Activated CD4-positive, alpha-beta memory T cell treated with anti-CD3 and anti-CD28 coated beads for 36 hours (primary cell): ENCODE data around the gene SLC38A7. TPM values are rescaled to one million over a fixed set of nuclear protein-coding genes. Genes with fewer than 3 reads are reported as not detected.
A peak's percentile ranks its signal among the peaks of the same experiment; 100 is the strongest.

Experiments used
- CTCF ChIA-PET: fragments of 350-600 bp; sonication (Branson Sonifier 250); formaldehyde crosslinking; loops from one replicate; lab custom pipeline; 2021; ENCODE audit warnings: antibody characterized with exemption, inconsistent platforms; lab: Charles Lee
- POLR2A ChIA-PET: fragments of 350-600 bp; sonication (Branson Sonifier 250); formaldehyde crosslinking; loops from one replicate; lab custom pipeline; 2021; ENCODE audit warnings: antibody characterized with exemption; lab: Charles Lee
- DNase-seq: peaks from one replicate; pipeline ENCODE4 v3.0.0-alpha.2; 2020
- H3K27ac Mint-ChIP-seq: one replicate; pipeline ENCODE4 v1.8.0; 2021; ENCODE audit warnings: mixed read lengths
- H3K27me3 Mint-ChIP-seq: one replicate; pipeline ENCODE4 v1.8.0; 2021; ENCODE audit warnings: mixed read lengths
- H3K36me3 Mint-ChIP-seq: one replicate; pipeline ENCODE4 v1.8.0; 2021; ENCODE audit warnings: mixed read lengths
- H3K4me1 Mint-ChIP-seq: one replicate; pipeline ENCODE4 v1.8.0; 2021; ENCODE audit warnings: low read depth, mixed read lengths
- H3K4me3 Mint-ChIP-seq: one replicate; pipeline ENCODE4 v1.8.0; 2021; ENCODE audit warnings: mild to moderate bottlenecking, mixed read lengths
- H3K9me3 Mint-ChIP-seq: one replicate; pipeline ENCODE4 v1.8.0; 2021; ENCODE audit warnings: mixed read lengths
- intact Hi-C: fragments of 100-400 bp; cut with micrococcal nuclease; formaldehyde crosslinking; loops from one replicate; pipeline ENCODE4 v1.15.1; 2023
- total RNA-seq, 2 experiments: library from RNA; stranded (reverse); gene quantifications; one replicate each; pipeline ENCODE4 v1.2.3, GENCODE V29; 2021

Gene SLC38A7
- total RNA-seq, 2 experiments from 2014 or later = 5.0 to 5.4 TPM

DNA sequence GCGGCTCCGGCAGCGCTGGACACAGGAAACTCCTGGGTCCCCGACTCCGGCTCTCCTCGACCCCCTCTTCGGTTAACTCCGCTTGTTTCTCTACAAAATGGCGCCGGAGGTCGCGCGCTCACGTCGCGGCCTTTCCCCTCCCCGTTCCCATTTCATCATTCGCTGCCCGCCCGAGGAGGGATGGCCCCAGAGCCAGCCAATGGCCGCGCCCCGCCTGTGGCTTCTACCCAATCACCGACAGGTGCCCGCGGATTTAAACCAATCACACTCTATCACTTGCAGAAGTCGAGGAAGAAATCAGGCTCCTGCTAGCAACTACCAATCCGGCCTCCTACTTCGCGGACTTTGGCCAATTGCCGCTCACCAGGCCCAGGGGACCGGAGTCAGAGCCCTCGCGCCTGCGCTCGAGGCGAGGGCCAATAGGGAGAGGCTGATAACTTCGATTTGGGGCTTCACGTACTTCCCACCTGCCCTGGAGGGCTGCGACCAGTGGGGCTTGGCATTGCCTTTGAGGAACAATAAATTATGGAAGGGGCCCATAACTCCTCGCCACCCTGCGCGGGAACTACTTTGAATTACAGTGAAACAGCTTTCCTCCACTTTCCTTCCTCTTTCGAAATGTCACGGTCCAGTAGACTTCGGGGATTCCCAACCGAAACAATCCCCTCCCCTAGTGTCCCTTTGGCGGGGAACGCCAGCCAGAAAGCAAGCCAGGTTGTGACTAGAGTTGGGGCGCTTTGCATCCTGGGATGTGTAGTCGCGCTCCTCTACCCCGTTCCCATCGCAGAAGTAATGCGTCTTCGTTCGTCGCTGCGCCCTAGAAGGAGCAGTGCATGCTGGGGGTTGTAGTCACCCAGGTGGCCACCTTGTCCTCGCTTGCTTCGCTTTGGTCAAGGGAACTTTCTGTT is 54.6 kb downstream of the SLC38A7 start, which contains the start of gene CNOT1:
TSS of gene CNOT1 (minus strand) at position 94 of the 908 bp plus-strand sequence. CDS start 30,489 bp downstream, outside the sequence.
- CTCF ChIA-PET = interaction anchor here (0.8 kb wide), 1 partner anchor 31 kb away, joined by 3 read pairs; no protein-coding TSS in a partner anchor
- peaks cover 22% of the 10 kb centered on the region for H3K4me1 Mint-ChIP-seq
- H3K27ac Mint-ChIP-seq = peak within 1 kb of the TSS; percentile 99
- POLR2A ChIA-PET = interaction anchor here (1.2 to 1.4 kb wide), 2 partner anchors 55 to 70 kb away, joined by 3 to 4 read pairs; no protein-coding TSS in a partner anchor
- H3K4me3 Mint-ChIP-seq = peak within 1 kb of the TSS; percentile 89
- H3K27me3 Mint-ChIP-seq = peaks cover 1% of the 10 kb centered on the region
- DNase-seq = peak; percentile 99
- peaks cover 15% of the 10 kb centered on the region for H3K36me3 Mint-ChIP-seq
- intact Hi-C loops = loop anchor here (1.0 kb wide), 9 partner anchors 15 to 630 kb away; partner anchors contain the start of genes CFAP20, GINS3, GOT2 and SETD6
- no peaks in the 10 kb centered on the region for H3K9me3 Mint-ChIP-seq

DNA sequence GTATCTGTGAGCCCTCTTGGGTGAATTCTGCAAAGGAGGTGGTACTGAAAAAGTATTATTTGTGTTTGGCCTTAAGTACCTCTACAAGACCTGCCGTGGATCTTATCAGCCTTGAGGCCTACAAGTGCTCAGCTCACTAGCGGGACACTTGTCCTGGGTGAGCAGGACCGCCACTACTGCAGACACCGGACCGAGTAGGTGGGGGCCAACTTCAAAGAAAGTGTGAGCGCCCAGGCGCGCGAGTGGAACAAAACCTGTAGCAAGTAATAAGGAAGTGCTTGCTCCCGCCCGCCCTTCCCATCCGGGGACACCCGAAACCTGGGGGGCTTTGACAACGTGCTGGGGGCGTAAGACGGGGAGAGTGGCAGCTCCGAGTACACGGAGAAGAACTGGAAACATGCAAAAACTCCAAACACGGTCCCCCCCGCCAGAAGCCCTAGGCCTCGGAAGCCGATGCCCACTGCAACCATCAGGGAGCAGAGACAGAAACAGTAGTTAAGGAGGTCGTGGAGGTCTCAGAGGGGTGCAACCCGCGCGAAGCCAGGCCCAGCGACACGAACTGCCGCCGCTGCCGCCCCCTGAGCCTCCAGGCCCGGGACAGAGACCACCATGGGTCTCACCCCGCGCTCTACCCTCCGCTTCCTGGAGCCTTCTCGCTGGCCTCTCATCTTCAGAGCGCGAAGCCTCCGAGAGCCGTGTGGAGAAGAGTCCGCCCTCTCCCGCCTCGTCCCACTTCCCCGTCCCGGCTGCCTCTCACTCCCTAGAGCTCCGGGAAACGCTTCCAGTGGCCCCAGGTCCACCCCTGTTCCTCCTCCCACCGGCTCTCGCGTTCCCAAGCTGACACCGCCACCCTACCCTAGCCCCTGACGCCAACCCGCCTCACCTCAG is 55.5 kb downstream of the SLC38A7 start:
- CTCF ChIA-PET = interaction anchor here (2.1 kb wide), 1 partner anchor 127 kb away, joined by 9 read pairs; no protein-coding TSS in a partner anchor
- DNase-seq = peak; percentile 73
- H3K9me3 Mint-ChIP-seq = no peaks in the 10 kb centered on the region
- H3K27me3 Mint-ChIP-seq = peaks cover 1% of the 10 kb centered on the region
- H3K36me3 Mint-ChIP-seq = peaks cover 20% of the 10 kb centered on the region
- intact Hi-C loops = loop anchor here (1.0 kb wide), 1 partner anchor 127 kb away; no protein-coding TSS in a partner anchor
- peak overlapping the region; percentile 89 for H3K4me3 Mint-ChIP-seq
- peak overlapping the region; percentile 99 for H3K27ac Mint-ChIP-seq
- peaks cover 30% of the 10 kb centered on the region for H3K4me1 Mint-ChIP-seq
- POLR2A ChIA-PET = interaction anchor here (0.6 to 1.4 kb wide), 5 partner anchors 14 to 127 kb away, joined by 3 to 4 read pairs (median 3); no protein-coding TSS in a partner anchor

DNA sequence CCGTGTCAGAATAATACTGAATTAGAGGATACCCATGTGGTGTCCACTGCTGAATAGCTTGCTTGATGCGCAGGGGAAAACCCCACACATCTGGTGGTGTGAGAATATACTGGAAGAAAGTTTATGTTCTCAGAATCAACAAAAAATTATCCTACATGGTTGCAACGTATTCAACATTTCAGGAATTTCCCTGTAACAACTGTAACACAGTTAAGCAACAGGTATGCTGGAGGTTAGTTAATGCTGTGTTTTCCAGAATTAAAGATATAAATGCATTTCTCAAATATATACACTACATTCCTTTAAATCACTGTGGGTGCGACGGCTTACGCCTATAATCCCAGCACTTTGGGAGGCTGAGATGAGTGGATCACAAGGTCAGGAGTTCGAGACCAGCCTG is 60.4 kb downstream of the SLC38A7 start:
- ChIA-PET POLR2A (no interaction called here), CTCF (no interaction called here)
- no peaks in the 10 kb centered on the region for H3K27me3 Mint-ChIP-seq
- no peak for DNase-seq
- H3K4me3 Mint-ChIP-seq = no peak overlapping the region
- peaks cover 34% of the 10 kb centered on the region for H3K36me3 Mint-ChIP-seq
- intact Hi-C loops = no loop called here
- peaks cover 35% of the 10 kb centered on the region for H3K4me1 Mint-ChIP-seq
- no peak overlapping the region for H3K27ac Mint-ChIP-seq
- H3K9me3 Mint-ChIP-seq = no peaks in the 10 kb centered on the region

DNA sequence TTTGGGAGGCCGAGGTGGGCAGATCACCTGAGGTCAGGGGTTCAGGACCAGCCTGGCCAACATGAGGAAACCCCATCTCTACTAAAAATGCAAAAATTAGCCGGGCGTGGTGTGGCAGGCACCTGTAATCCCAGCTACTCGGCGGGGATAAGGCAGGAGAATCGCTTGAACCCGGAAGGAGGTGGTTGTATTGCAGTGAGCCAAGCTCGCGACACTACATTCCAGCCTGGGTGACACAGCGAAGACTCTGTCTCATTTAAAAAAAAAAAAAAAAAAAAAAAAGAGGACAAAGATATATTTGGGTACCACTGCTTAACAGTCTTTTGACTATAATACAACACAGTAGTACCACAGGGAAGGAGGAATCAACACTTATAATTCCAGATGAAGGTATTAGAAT is 64.2 kb downstream of the SLC38A7 start:
- POLR2A ChIA-PET = no interaction called here
- Mint-ChIP-seq H3K27ac (no peak overlapping the region), H3K4me1 (peaks cover 30% of the 10 kb centered on the region), H3K4me3 (no peak overlapping the region), H3K27me3 (no peaks in the 10 kb centered on the region), H3K36me3 (peaks cover 35% of the 10 kb centered on the region), H3K9me3 (no peaks in the 10 kb centered on the region)
- CTCF ChIA-PET = no interaction called here
- intact Hi-C loops = no loop called here
- DNase-seq = no peak

DNA sequence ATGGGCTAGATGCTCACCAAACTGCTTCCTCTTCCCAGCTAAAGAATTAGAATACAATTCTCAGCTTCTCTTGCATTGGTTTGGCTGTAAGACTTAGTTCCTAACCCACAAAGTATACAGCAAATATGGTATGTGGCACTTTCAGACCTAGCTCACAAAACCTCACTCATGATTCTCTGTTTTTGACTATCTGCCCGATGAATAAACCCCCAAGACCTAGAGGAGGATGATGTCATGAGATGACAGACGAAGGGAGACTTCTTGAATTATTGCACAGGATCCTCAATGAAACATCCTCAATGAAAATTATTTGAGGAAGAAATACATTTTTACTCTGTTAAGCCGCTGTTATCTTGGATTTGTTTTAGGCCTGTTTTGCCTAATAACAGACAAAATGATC is 69.3 kb downstream of the SLC38A7 start:
- H3K9me3 Mint-ChIP-seq = no peaks in the 10 kb centered on the region
- peak overlapping the region; percentile 60 for H3K27ac Mint-ChIP-seq
- POLR2A ChIA-PET = interaction anchor here (1.1 kb wide), 1 partner anchor 13 kb away, joined by 3 read pairs; no protein-coding TSS in a partner anchor
- intact Hi-C loops = loop anchor here (1.0 kb wide), 1 partner anchor 15 kb away; no protein-coding TSS in a partner anchor
- H3K36me3 Mint-ChIP-seq = peaks cover 26% of the 10 kb centered on the region
- no peak for DNase-seq
- peaks cover 25% of the 10 kb centered on the region for H3K4me1 Mint-ChIP-seq
- no peaks in the 10 kb centered on the region for H3K27me3 Mint-ChIP-seq
- H3K4me3 Mint-ChIP-seq = no peak overlapping the region
- CTCF ChIA-PET = interaction anchor here (1.1 kb wide), 1 partner anchor 142 kb away, joined by 3 read pairs; no protein-coding TSS in a partner anchor

Other genes with a start within 250 kb of the SLC38A7 start
- 1 to 10 TPM; 1.3 to 1.6 TPM for gene NDRG4, start 184.6 kb downstream of the SLC38A7 start, total RNA-seq
- 10 to 100 TPM; 12.9 to 14.5 TPM for gene SETD6, start 169.3 kb downstream of the SLC38A7 start, total RNA-seq
- 100 to 1,000 TPM; 230 to 242 TPM for gene CNOT1, start 54.9 kb downstream of the SLC38A7 start, total RNA-seq
- 100 to 1,000 TPM; 125 to 127 TPM for gene GOT2, start 49.5 kb upstream of the SLC38A7 start, total RNA-seq